Neural crest cell (in vitro differentiated cells): ENCODE data around the gene LTV1. TPM values are rescaled to one million over a fixed set of nuclear protein-coding genes. Genes with fewer than 3 reads are reported as not detected.

Experiments used
- DNase-seq: peaks from one replicate; pipeline ENCODE4 v3.0.0; 2021; ENCODE audit warnings: low read depth, mixed read lengths, low spot score
- H3K27ac Mint-ChIP-seq: one replicate; pipeline ENCODE4 v1.8.0; 2021; ENCODE audit warnings: mild to moderate bottlenecking, mixed read lengths; ENCODE audit not compliant: unreplicated experiment
- H3K27me3 Mint-ChIP-seq: 2 replicates; pipeline ENCODE4 v1.8.0; 2021; ENCODE audit warnings: low read depth, mild to moderate bottlenecking, mixed read lengths
- H3K36me3 Mint-ChIP-seq: 2 replicates; pipeline ENCODE4 v1.8.0; 2021; ENCODE audit warnings: low read depth, mild to moderate bottlenecking, mixed read lengths
- H3K4me1 Mint-ChIP-seq: 2 replicates; pipeline ENCODE4 v1.8.0; 2021; ENCODE audit warnings: mixed read lengths
- H3K4me3 Mint-ChIP-seq: one replicate; pipeline ENCODE4 v1.8.0; 2021; ENCODE audit warnings: mild to moderate bottlenecking, mixed read lengths
- H3K9me3 Mint-ChIP-seq: 2 replicates; pipeline ENCODE4 v1.8.0; 2021; ENCODE audit warnings: mixed read lengths
- total RNA-seq: library from RNA; stranded (reverse); gene quantifications from 2 replicates; pipeline ENCODE4 v1.2.1, GENCODE V29; 2021
- TF ChIP-seq, protein P1 (sequence below): fragments of 200-600 bp; sonication (generic); conservative IDR thresholded peaks from 2 replicates; pipeline ENCODE4 v1.5.0; 2021; ENCODE audit warnings: antibody characterized with exemption, mild to moderate bottlenecking

The LTV1 gene
- total RNA-seq, 1 donor from 2014 or later: 33.1 TPM

DNA sequence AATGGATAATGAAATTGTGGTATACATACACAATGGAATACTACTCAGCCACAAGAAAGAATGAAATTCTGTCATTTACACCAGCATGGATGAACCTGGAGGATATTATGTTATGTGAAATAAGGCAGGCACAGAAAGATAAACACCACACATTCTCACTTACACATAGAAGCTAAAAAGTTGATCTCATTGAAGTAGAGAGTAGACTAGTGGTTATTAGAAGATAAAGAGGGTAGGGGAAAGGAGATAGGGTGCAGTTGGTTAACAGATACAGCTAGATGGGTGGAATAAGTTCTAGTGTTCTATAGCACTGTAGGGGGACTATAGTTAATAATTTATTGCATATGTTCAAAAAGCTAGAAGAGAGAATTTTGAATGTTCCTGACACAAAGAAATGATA is 25.5 kb upstream of the LTV1 start:
- H3K4me1 Mint-ChIP-seq: peaks cover 15% of the 10 kb centered on the region
- DNase-seq: no peak
- no peaks in the 10 kb centered on the region for H3K27me3 Mint-ChIP-seq
- no peaks in the 10 kb centered on the region for H3K36me3 Mint-ChIP-seq
- no peak overlapping the region for H3K4me3 Mint-ChIP-seq
- H3K27ac Mint-ChIP-seq: peak overlapping the region; percentile 16
- TF ChIP-seq, protein P1, sequence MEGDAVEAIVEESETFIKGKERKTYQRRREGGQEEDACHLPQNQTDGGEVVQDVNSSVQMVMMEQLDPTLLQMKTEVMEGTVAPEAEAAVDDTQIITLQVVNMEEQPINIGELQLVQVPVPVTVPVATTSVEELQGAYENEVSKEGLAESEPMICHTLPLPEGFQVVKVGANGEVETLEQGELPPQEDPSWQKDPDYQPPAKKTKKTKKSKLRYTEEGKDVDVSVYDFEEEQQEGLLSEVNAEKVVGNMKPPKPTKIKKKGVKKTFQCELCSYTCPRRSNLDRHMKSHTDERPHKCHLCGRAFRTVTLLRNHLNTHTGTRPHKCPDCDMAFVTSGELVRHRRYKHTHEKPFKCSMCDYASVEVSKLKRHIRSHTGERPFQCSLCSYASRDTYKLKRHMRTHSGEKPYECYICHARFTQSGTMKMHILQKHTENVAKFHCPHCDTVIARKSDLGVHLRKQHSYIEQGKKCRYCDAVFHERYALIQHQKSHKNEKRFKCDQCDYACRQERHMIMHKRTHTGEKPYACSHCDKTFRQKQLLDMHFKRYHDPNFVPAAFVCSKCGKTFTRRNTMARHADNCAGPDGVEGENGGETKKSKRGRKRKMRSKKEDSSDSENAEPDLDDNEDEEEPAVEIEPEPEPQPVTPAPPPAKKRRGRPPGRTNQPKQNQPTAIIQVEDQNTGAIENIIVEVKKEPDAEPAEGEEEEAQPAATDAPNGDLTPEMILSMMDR: no peak
- peaks cover 3% of the 10 kb centered on the region for H3K9me3 Mint-ChIP-seq

DNA sequence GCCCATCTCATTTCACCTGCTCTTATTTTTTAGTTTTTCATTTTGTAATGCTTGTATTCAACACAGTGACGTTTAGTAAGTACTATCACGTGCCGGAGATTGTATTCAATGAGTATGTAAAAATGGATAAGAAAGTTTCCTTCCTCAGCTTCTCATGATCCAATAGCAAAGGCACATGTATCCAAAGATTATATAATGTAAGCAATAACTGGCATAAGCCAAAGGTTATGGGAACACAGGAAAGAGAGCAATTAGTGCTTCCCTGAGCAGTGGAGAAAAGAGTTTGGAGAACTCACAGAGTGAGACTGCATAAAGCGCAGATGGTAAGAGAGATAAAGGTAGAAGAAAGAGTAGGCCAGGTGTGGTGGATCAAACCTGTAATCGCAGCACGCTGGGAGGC is 21.8 kb upstream of the LTV1 start:
- DNase-seq: no peak
- H3K36me3 Mint-ChIP-seq: no peaks in the 10 kb centered on the region
- TF ChIP-seq, protein P1: no peak
- no peaks in the 10 kb centered on the region for H3K9me3 Mint-ChIP-seq
- no peak overlapping the region for H3K27ac Mint-ChIP-seq
- H3K27me3 Mint-ChIP-seq: no peaks in the 10 kb centered on the region
- H3K4me1 Mint-ChIP-seq: peaks cover 9% of the 10 kb centered on the region
- no peak overlapping the region for H3K4me3 Mint-ChIP-seq

DNA sequence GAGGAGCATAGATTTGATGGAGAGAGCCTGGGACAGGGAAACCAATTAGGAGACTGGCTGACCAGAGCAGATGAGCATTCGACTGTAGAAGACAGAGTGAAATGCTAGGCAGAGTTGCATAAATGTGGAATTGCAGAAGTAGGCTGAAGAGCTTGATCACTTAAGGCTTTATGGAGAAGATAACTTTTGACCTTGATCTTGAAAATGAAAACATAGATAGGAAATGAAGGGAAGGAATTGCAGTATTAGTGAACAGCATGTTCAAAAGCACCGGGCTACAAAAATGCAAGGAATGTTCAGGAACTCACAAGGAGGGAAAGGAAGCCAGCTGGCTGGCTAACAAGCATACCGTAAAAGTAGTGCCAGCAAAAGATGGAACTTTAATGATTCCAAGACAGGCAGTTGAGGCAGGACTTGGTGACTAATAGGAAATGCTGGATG is 20.5 kb upstream of the LTV1 start:
- H3K4me3 Mint-ChIP-seq: no peak overlapping the region
- TF ChIP-seq, protein P1: no peak
- DNase-seq: no peak
- H3K27me3 Mint-ChIP-seq: no peaks in the 10 kb centered on the region
- no peak overlapping the region for H3K27ac Mint-ChIP-seq
- no peaks in the 10 kb centered on the region for H3K9me3 Mint-ChIP-seq
- H3K36me3 Mint-ChIP-seq: no peaks in the 10 kb centered on the region
- no peaks in the 10 kb centered on the region for H3K4me1 Mint-ChIP-seq

DNA sequence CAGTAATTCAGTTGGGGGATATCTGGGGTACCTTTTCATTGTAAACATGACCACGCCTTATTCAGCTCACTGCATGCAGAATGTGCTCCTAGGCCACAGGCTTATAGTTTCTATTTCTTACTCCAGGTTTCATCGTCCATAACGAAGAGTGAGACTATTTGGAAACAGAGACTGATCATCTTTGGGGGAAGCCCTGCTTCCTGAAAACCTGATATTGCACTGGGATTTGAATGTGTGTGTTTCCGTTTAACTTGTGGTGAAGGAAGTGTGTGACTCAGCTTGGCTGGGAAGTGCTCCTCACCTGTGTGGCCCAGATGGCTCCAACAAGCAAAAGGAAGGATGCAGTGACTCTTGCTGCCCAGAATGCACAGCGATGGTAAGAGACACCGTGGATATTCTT is 19.6 kb upstream of the LTV1 start:
- H3K36me3 Mint-ChIP-seq: no peaks in the 10 kb centered on the region
- H3K9me3 Mint-ChIP-seq: no peaks in the 10 kb centered on the region
- no peak for DNase-seq
- no peak overlapping the region for H3K27ac Mint-ChIP-seq
- H3K4me3 Mint-ChIP-seq: no peak overlapping the region
- no peaks in the 10 kb centered on the region for H3K27me3 Mint-ChIP-seq
- TF ChIP-seq, protein P1: no peak
- no peaks in the 10 kb centered on the region for H3K4me1 Mint-ChIP-seq

DNA sequence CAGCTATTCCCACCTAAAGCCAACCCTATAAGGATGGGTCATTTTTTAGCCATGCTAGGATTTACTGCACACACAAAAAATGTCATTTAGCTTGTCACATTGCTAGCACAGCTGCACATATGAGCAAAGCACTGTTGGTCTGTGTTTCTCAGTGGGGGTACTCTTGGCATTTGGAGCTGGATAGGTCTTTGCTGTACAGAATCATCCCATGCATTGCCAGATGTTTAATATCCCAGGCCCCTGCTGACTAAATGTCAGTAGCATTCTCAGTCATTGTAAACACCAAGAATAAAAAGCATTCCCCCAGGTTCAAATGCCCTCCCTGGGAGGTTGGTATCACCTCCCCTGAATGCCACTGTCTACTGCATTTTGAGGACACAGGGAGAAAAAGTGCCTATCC is 14.6 kb upstream of the LTV1 start:
- no peaks in the 10 kb centered on the region for H3K4me1 Mint-ChIP-seq
- no peaks in the 10 kb centered on the region for H3K36me3 Mint-ChIP-seq
- no peak overlapping the region for H3K27ac Mint-ChIP-seq
- no peak for DNase-seq
- TF ChIP-seq, protein P1: no peak
- no peaks in the 10 kb centered on the region for H3K9me3 Mint-ChIP-seq
- H3K4me3 Mint-ChIP-seq: no peak overlapping the region
- H3K27me3 Mint-ChIP-seq: no peaks in the 10 kb centered on the region

DNA sequence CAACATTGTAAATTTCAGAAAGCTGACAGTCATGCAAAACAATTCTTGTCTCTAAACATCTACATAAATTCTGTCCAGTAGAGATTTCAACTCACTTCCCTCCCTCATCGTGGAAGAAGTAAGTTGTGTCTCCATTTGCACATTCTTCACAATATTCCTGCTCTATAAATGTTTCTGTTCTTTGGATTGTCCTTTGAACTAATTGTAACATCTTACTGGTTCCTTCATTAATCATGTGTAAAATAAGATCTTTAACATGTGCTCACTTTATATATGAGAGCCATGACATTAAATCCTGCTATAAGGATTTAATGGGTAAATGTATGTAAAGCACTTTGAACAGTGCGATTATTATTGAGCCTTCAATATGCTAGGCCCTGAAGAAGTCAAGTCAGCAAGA is 7.0 kb upstream of the LTV1 start:
- no peaks in the 10 kb centered on the region for H3K9me3 Mint-ChIP-seq
- no peaks in the 10 kb centered on the region for H3K36me3 Mint-ChIP-seq
- no peak for DNase-seq
- no peaks in the 10 kb centered on the region for H3K4me1 Mint-ChIP-seq
- no peak overlapping the region for H3K27ac Mint-ChIP-seq
- no peaks in the 10 kb centered on the region for H3K27me3 Mint-ChIP-seq
- H3K4me3 Mint-ChIP-seq: no peak overlapping the region
- TF ChIP-seq, protein P1: no peak
